ENCODE measurements around the gene DYNC1H1. TPM values are rescaled to one million over a fixed set of nuclear protein-coding genes. Genes with fewer than 3 reads are reported as not detected.

DYNC1H1 gene
- total and polyA plus RNA-seq, 2 experiments from 2014 or later, result 141 to 405 TPM

DNA sequence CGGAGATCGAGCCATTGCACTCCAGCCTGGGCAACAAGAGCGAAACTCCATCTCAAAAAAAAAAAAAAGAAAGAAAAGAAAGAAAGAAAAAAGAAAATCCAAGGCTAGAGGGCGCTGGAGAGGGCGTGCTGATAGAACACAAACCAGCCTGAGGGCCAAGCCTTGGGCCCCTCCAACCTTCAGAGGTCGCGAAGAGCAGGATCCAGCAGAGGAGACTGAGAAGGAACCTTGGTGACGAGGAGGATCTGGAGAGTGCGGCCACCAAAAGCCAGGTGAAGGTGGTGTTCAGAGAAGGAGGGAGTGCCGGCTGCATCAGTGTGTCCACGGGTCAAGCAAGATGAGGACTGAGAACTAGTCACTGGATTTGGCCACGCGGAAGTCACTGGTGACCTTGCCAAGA, 4.1 kb upstream of the DYNC1H1 start:
- peaks cover 3% of the 10 kb centered on the region for H3K4me1 ChIP-seq (ENCODE audit: insufficient read depth)
- TF ChIP-seq, protein P1, sequence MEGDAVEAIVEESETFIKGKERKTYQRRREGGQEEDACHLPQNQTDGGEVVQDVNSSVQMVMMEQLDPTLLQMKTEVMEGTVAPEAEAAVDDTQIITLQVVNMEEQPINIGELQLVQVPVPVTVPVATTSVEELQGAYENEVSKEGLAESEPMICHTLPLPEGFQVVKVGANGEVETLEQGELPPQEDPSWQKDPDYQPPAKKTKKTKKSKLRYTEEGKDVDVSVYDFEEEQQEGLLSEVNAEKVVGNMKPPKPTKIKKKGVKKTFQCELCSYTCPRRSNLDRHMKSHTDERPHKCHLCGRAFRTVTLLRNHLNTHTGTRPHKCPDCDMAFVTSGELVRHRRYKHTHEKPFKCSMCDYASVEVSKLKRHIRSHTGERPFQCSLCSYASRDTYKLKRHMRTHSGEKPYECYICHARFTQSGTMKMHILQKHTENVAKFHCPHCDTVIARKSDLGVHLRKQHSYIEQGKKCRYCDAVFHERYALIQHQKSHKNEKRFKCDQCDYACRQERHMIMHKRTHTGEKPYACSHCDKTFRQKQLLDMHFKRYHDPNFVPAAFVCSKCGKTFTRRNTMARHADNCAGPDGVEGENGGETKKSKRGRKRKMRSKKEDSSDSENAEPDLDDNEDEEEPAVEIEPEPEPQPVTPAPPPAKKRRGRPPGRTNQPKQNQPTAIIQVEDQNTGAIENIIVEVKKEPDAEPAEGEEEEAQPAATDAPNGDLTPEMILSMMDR (IDR thresholded peaks at IDR 0.05; ENCODE audit: poor library complexity), result peak; percentile 38
- no peak for TF ChIP-seq EZH2phosphoT487 (IDR thresholded peaks at IDR 0.05; ENCODE audit: low read depth, severe bottlenecking, unreplicated experiment)
- no peak overlapping the region for H3K4me2 ChIP-seq
- no peaks in the 10 kb centered on the region for H4K20me1 ChIP-seq (ENCODE audit: insufficient read depth, poor library complexity, severe bottlenecking)
- no peak for DNase-seq (ENCODE audit: low spot score)
- no peak overlapping the region for H3K27ac ChIP-seq
- H3K36me3 ChIP-seq (replicated peaks; ENCODE audit: insufficient read depth, low read depth), result no peaks in the 10 kb centered on the region
- H3K4me3 ChIP-seq, result no peak overlapping the region
- 54% methylated on average over 12 of the region's 13 CpGs for WGBS (ENCODE audit: low lambda C conversion rate, missing lambda C conversion rate)
- H3K9me2 ChIP-seq (replicated peaks; ENCODE audit: insufficient read depth), result no peaks in the 10 kb centered on the region
- no peaks in the 10 kb centered on the region for H3K9me3 ChIP-seq (ENCODE audit: low read depth)
- H3K27me3 ChIP-seq, result no peaks in the 10 kb centered on the region
- peaks cover 8% of the 10 kb centered on the region for H3K79me2 ChIP-seq
- no peak overlapping the region for H2AFZ ChIP-seq

DNA sequence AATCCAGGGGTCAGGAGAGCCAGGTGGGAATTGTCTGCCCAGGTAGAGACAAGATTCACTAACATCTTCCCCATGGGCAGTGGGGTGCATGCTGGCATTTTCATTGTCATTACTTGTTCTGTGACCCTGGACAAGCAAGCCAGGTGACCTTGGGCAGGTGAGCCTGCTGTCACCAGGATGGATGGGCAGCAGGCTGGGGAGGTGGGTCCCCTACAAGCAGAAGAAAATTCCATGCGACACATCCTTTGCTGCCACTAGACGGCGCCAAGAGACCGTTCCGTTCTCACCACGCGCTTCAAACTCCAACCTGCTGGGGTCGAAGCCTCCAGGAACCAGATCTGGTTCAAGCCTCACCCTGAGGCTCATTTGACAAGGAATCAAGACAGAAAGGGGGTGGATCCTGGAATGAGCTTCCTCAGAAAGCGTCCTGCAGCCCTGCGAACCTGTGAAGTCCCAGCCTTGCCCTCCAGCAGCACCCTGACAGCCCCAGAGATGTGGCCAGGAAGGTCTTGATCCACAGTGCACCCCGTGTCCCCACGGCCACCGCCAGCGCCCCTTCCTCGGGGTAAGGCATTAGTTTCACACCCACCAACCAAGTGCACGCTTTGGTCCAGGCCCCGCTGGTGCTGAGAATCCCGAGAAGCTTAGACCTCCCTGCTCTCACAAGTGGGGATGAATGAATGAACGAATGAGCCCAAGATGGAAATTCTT, 3.2 kb upstream of the DYNC1H1 start:
- TF ChIP-seq, protein P1 (IDR thresholded peaks at IDR 0.05; ENCODE audit: poor library complexity), result peak; percentile 78
- TF ChIP-seq EZH2phosphoT487 (IDR thresholded peaks at IDR 0.05; ENCODE audit: low read depth, severe bottlenecking, unreplicated experiment) (no peak), EZH2 (IDR thresholded peaks at IDR 0.05; ENCODE audit: borderline replicate concordance) (no peak)
- 37% methylated on average over 19 of the region's 19 CpGs for WGBS (ENCODE audit: low lambda C conversion rate, missing lambda C conversion rate)
- peaks cover 9% of the 10 kb centered on the region for H3K4me1 ChIP-seq (ENCODE audit: insufficient read depth)
- no peak overlapping the region for H3K27ac ChIP-seq
- H3K79me2 ChIP-seq, result peaks cover 17% of the 10 kb centered on the region
- no peaks in the 10 kb centered on the region for H3K27me3 ChIP-seq
- no peaks in the 10 kb centered on the region for H3K9me3 ChIP-seq (ENCODE audit: low read depth)
- H3K36me3 ChIP-seq (replicated peaks; ENCODE audit: insufficient read depth, low read depth), result no peaks in the 10 kb centered on the region
- H3K4me3 ChIP-seq, result no peak overlapping the region
- peak; percentile 88 for DNase-seq (ENCODE audit: low spot score)
- H2AFZ ChIP-seq, result no peak overlapping the region
- no peaks in the 10 kb centered on the region for H3K9me2 ChIP-seq (replicated peaks; ENCODE audit: insufficient read depth)
- H3K4me2 ChIP-seq, result no peak overlapping the region
- H4K20me1 ChIP-seq (ENCODE audit: insufficient read depth, poor library complexity, severe bottlenecking), result peaks cover 6% of the 10 kb centered on the region

DNA sequence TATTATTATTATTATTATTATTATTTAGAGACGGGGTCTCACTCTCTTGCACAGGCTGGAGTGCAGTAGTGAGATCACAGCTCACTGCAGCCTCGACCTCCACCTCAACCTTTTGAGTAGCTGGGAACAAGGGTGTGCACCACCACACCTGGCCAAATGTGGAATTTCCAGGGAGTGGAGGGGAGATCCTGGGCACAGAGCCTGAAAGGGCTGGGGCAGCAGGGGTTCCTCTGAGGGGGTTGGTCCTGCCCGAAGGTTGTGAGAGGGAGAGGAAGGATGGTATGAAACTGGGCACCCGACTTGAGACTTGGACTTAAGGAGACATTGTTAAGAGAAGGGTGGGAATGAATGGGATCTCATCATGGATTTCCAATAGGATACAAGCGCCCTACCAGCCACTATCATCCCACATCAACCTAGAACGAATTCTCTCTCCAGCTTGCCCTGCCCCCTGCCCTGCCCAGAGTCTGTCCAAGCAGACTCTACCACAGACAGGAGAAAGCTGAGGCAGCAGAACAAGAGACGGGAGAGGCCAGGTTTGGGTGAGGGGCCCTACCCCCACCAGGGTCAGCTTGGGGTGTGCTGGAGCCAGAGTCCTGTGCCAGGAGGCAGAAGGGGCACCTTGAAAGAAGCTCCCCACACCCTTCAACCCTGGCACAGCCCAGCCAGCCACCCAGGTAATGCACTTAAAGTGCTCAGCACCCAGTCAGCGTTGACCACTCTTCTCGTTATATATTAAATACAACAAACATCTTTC, 2.4 kb upstream of the DYNC1H1 start:
- Histone ChIP-seq H3K9me2 (replicated peaks; ENCODE audit: insufficient read depth) (no peaks in the 10 kb centered on the region), H3K36me3 (replicated peaks; ENCODE audit: insufficient read depth, low read depth) (no peaks in the 10 kb centered on the region), H3K79me2 (peaks cover 25% of the 10 kb centered on the region), H3K27ac (no peak overlapping the region), H2AFZ (no peak overlapping the region), H4K20me1 (ENCODE audit: insufficient read depth, poor library complexity, severe bottlenecking) (peaks cover 12% of the 10 kb centered on the region), H3K4me3 (no peak overlapping the region), H3K27me3 (no peaks in the 10 kb centered on the region), H3K9me3 (ENCODE audit: low read depth) (no peaks in the 10 kb centered on the region), H3K4me1 (ENCODE audit: insufficient read depth) (peaks cover 9% of the 10 kb centered on the region), H3K4me2 (peak overlapping the region; percentile 4)
- 85% methylated on average over 9 of the region's 9 CpGs for WGBS (ENCODE audit: low lambda C conversion rate, missing lambda C conversion rate)
- TF ChIP-seq EZH2phosphoT487 (IDR thresholded peaks at IDR 0.05; ENCODE audit: low read depth, severe bottlenecking, unreplicated experiment) (no peak), EZH2 (IDR thresholded peaks at IDR 0.05; ENCODE audit: borderline replicate concordance) (no peak)
- TF ChIP-seq, protein P1 (IDR thresholded peaks at IDR 0.05; ENCODE audit: poor library complexity), result no peak
- DNase-seq (ENCODE audit: low spot score), result no peak

Data from hepatocyte (in vitro differentiated cells).